GM12873 (cell line): Measurements from ENCODE around the gene PODXL2.

Source experiments
- CTCF ChIP-seq: IDR thresholded peaks from 2 replicates; pipeline ENCODE4 v1.5.1; 2012; ENCODE audit warnings: low read depth, mild to moderate bottlenecking, moderate library complexity, low read length, control low read depth; ENCODE audit not compliant: insufficient read depth; ENCODE audit errors: missing control alignments

Gene PODXL2

GRCh38 chr3:127614928-127615589 is 13.9 kb upstream of the PODXL2 start:
- TF ChIP-seq CTCF = no peak

DNA sequence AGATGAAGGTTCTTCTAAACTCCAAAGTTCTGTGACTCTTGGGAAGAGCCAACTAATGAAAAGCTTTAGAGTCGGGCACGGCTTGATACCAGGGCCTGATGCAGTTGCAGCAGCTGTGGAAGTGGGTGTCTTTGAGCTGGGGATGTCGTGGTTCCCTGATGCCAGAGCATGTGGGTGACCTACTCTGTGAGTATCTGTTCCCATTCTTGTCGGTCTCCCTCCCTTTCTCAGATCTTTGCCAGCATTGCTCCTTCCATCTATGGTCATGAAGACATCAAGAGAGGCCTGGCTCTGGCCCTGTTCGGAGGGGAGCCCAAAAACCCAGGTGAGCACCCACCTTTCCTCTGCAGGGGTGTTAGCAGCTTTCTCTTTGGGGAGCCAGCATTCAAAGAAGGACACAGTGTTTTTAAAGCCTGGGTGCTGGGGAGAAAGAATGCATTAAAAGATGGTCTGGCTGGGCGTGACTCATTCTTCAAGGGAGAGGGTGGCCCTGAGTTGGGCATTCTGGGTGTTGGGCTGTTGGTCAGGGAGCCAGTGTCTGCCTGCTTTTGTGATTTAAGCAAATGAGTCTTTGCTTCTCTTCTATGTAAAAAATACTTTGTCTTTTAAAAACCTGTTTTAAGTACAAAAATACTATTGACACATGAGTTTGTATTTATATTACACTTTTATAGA is 13.2 kb upstream of the PODXL2 start:
- TF ChIP-seq CTCF = no peak

GRCh38 chr3:127616836-127617605 is 12.0 kb upstream of the PODXL2 start:
- TF ChIP-seq CTCF = no peak

- no peak for TF ChIP-seq CTCF
Observed at GRCh38 chr3:127618891-127619290, 10.1 kb upstream of the PODXL2 start.

DNA sequence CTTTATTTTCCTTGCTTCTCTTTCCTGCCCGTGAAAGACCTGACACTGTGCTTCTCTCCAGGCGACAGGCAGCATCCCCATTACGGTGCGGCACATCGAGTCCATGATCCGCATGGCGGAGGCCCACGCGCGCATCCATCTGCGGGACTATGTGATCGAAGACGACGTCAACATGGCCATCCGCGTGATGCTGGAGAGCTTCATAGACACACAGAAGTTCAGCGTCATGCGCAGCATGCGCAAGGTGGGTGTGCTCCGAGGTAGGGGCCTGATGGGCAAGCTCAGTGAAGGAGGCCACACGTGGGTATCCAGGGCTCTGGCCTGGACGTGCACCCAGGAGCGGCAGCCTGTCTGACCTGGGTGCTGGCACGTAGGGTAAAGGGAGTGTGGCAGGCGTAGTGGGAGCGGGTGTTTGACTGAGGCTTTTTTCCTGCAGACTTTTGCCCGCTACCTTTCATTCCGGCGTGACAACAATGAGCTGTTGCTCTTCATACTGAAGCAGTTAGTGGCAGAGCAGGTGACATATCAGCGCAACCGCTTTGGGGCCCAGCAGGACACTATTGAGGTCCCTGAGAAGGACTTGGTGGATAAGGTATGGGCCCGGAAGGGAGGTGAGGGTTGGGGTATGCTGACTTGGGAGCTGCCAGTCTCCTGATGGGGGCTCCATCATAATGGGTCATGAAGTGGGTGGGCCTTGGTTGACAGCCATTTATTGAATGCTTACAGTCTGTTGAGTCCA is 8.2 kb upstream of the PODXL2 start:
- no peak for TF ChIP-seq CTCF

- no peak for TF ChIP-seq CTCF
Observed at GRCh38 chr3:127622031-127622430, 7.0 kb upstream of the PODXL2 start.
